Frontal cortex (tissue), 4 donors: Measurements from ENCODE around the gene CDC16. TPM values are rescaled to one million over a fixed set of nuclear protein-coding genes. Genes with fewer than 3 reads are reported as not detected.
A peak's percentile ranks its signal among the peaks of the same experiment; 100 is the strongest.
"Not testable (repeated sequence)": the region's sequence is repeated elsewhere in the genome, so short reads cannot be mapped to it uniquely, and the experiment has no call there.

Source experiments
- DNase-seq, 2 donors: peaks; one replicate each; pipeline ENCODE4 v3.0.0; 2012; ENCODE audit warnings: low spot score in 2 of 2
- FAIRE-seq: peaks from 2 replicates; lab custom pipeline; 2012; peaks lifted over from hg19 to GRCh38; lab: Jason Lieb, UNC
- total RNA-seq: library from RNA; depleted of rRNA; stranded (reverse); fragments of >200 nt; gene quantifications from one replicate; pipeline ENCODE4 v1.2.3, GENCODE V29; 2014
- donor health status: control.
- donor health status: control.
- donor health status: control.

The CDC16 gene
- total RNA-seq, 1 donor from 2014 or later: 40.8 TPM

DNA sequence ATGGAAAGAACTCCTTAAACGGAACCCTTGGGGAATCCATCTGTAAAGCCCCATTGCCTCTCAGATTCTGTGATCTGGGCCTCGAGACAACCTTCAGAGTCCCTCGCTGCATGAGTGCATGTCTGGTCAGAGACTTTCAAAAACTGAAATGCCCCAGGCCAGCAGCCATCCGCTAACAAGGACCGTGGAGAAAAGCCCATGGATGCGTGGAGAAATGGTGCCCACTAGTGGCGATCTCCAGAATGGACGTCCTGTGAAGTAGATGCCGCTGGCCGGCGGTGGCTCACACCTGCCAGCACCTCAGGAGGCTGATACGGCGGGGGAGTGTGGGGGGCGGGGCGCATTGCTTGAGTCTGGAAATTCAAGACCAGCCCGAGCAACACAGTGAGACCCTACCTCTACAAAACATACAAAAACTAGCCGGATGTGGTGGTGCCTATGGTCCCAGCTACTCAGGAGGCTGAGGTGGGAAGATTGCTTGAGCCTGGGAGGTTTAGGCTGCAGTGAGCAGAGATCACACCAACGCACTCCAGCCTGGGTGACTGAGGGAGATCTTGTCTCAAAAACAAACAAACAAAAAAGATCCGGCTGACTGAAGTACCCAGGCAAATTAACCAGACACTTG lies 7.9 kb upstream of the CDC16 start:
- FAIRE-seq (no peak), DNase-seq (peak; percentile 79 to 85)

DNA sequence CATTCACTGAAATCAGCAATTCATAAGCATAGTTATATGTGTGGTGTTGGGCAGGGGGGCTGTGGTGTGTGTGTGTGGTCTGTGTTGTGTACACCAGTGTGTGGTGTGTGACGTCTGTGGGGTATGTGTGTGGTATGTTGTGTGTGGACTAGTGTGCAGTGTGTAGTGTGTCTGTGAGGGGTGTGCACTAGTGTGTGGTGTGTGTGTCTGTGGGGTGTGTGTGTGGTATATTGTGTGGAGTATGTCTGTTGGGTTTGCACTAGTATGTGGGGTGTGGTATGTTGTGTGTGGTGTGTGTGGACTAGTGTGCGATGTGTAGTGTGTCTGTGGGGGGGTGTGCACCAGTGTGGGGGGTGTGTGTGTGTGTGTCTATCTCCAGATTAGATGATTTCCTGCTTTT lies 7.2 kb upstream of the CDC16 start:
- DNase-seq (no peak), FAIRE-seq (no peak)

DNA sequence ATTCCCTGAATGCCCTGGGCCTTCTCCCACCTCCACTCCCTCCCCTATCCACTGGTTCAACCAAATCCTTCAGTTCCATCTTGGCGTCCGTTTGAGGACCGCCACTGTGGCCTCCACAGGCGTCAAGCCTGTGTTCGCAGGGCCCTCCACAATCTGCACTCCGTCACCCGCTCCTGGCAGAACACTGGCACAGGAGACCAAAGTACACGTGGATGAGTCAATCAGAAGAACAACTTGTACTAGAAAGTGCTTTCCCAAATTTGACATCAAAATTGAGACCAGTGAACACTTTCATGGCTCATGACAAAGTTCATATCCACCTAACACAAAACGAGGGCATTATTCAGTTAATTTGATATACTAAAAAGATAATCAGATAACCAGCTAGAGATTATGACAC lies 6.5 kb upstream of the CDC16 start:
- FAIRE-seq (no peak), DNase-seq (no peak)

DNA sequence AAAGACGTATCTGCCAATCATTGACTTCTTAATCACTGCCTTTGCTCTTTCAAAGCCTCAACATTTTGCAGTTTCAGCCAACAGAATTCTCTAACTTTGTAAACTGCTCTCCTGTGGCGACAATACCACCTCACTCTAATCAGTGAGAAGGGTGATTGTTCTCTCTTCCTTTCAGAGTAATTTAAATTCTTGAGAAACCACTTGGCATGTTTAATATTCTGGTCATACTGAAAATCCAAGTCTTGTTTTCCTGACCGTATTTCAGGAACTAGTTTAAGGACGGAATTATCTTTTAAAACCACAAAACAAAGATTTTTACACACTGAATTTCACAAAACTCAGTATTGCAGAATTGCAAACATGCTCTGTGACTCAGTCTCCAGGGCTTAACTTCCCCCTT lies 5.2 kb upstream of the CDC16 start:
- DNase-seq: no peak
- FAIRE-seq: no peak

DNA sequence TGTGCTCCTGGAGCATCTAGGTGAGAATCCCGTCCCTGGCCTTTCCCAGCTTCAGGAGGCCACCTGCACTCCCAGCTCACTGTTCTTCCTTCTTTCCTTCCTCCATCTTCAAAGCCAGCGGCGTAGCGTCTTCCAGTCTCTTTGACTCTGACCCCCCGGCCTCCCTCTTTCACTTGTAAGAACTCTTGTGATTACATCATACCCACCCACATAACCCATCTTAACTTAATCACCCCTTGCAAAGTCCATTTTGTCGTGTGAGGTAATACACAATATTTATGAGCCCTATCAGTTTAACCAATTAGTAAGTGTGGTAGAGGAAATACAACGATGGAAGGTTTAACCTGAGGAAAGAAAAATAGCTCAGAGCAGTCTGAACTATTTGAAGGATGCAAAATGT lies 4.6 kb upstream of the CDC16 start:
- FAIRE-seq (no peak), DNase-seq (no peak)

DNA sequence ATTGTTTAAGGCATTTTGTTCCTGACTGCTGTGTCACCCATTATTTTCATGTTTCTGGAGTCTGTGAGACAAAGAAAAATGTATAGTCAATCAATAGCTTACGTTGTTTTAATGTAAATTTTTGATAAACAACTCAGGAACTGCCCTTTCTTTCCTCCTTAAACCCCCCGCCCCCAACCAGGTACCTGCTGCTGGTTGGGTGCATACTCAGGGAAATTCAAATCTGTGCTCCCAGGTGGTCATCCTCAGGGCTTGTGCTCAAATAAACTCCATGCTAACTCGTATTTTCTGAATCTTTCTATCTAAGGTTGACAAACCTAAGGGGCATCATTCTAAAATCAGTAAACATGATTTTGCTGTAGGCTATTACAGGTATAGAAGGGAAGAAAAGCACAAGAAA lies 4.1 kb upstream of the CDC16 start:
- DNase-seq (no peak), FAIRE-seq (no peak)

DNA sequence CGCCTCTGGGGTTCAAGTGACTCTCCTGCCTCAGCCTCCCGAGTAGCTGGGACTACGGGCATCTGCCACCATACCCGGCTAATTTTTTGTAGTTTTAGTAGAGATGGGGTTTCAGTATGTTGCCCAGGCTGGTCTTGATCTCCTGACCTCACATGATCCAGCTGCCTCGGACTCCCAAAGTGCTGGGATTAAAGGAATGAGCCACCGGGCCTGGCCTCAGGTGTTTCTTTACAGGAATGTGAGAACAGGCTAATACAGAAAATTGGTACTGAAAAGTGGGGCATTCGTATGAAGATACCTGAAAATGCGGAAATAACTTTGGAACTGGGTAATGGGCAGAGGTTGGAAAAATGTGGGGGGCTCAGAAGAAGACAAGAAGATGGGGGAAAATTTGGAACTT lies 2.8 kb upstream of the CDC16 start:
- FAIRE-seq: no peak
- DNase-seq: no peak

DNA sequence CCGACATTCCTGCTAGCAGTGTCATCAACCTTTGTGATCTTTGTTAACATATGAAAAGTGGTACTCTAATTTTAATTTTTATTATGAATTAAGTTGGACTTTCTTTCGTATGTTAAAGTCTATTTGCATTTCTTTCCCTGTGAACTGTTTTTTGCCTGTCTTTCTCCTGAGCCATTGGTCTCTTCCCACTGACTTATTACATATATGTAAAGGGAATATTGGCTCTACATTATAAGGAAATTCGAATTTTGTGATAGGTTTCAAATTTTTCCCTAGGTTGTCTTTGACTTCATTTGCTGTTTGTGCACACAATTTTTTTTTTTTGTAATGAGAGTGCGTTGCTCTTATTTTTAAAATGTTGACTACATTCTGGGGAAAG lies 442 bp upstream of the CDC16 start:
- no peak for FAIRE-seq
- no peak for DNase-seq

DNA sequence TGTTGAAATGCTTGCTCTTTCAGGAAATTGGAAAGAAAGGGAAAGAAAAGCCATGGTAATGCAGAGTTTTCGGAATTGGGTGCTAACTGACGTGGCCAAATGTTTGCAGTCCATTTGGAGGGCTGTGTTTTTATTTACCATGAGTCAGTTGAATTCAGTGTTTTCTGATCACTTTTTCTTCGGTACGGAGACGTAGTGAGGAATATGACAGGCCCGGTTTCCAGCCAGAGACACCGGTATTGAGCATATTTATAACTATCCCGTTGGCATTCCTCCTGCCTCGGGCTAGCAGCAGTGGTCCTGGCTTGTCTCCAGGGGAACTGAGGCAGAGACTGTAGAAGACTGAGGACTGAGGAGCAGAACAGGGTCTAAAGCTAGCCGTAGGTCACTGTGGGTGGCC lies 1.0 kb downstream of the CDC16 start:
- DNase-seq: no peak

DNA sequence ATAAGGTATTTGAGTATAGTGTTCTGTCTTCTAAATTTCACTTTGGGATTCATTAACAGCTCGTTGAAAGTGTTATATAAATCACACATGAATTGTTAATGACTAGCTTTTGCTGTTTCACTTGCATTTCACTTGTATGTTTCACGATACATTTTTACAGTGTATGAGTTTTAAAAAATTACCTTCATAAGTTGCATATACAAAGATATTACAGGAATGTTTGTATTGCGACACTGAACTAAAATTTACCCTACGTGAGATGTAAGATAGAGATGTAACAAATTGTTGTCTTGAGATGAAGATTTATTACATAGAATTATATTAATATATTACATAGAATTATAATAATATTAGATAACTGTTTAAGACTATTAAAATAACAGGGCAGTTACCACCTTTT lies 1.5 kb downstream of the CDC16 start:
- FAIRE-seq: no peak
- no peak for DNase-seq

More for the DNA sequence above, 1.0 kb downstream of the CDC16 start:
- no peak for FAIRE-seq

DNA sequence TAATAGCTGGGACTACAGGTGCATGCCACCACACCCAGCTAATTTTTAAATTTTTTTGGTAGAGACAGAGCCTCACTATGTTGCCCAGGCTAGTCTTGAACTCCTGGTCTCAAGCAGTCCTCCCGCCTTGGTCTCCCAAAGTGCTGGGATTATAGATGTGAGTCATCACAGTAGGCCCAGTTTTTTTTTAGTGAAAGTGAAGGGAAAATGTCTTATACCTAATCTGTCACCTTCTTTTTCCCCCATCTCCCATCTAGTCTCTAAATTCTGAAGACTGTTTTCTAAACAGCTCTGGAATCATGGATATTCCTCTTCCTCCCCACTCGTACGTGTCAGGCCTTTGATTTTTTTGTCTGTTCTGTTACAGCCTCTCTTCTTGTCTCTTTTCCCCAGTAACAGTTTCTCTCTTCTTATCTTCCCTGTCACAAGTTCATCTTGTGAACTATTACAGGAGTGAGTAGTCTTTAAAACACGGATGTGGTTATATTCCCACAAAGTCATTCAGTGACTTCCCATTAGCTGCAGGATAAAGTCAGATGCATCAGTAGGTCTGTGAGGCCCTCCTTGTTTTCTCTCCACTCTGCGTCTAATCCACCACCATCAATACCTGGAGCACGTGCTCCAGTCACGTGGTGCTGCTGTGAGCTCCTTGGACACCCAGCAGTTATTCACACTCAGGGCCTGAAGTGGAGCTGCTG lies 2.9 kb downstream of the CDC16 start:
- DNase-seq: no peak
- FAIRE-seq: no peak

DNA sequence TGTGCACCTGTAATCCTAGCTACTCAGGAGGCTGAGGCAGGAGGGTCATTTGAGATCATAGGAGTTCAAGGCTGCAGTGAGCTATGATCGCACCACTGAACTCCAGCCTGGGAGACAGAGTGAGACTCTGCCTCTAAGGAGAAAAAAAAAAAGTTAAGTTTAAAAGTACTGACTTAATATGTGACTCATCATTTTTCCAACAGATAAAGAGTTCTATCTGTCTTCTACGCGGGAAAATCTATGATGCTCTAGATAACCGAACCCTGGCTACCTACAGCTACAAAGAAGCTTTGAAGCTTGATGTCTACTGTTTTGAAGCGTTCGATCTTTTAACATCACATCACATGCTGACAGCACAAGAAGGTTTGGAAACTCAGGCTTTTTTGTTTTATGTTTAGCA lies 7.2 kb downstream of the CDC16 start:
- FAIRE-seq (no peak), DNase-seq (no peak)

DNA sequence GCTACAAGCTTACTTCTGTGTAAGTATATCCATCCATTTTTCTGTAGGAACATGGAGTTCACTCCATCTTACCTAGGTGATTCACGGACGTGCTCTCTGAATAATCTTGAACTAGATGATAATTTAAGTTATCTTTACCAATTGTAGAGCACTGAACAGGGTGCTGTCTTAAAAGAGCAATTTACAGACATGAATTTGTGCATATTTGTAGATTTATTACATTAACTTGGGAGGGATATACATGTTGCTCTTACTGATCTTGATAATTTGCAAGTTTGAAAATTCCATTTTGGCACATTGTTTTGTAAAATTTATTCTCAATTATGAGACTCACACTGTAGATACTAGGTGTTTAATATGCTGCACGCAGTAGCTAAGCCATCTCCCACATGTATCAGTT lies 9.3 kb downstream of the CDC16 start:
- FAIRE-seq (no peak), DNase-seq (no peak)

DNA sequence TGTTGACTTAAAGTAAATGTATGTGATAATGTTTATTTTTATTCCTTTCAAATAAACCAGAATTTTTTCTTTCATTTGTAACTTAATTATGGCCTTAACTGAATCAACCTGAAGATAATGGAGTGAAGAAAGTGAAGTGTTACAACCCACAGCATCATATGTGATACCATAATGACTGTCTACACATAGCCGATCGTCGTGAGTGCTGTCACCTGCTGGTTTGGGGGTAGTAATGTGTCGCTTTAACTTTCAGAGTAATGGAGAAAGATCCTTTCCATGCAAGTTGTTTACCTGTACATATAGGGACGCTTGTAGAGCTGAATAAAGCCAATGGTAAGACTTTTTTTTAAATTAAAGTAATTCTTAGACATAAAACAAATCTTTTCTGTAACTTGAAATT lies 9.9 kb downstream of the CDC16 start:
- DNase-seq (no peak), FAIRE-seq (no peak)

DNA sequence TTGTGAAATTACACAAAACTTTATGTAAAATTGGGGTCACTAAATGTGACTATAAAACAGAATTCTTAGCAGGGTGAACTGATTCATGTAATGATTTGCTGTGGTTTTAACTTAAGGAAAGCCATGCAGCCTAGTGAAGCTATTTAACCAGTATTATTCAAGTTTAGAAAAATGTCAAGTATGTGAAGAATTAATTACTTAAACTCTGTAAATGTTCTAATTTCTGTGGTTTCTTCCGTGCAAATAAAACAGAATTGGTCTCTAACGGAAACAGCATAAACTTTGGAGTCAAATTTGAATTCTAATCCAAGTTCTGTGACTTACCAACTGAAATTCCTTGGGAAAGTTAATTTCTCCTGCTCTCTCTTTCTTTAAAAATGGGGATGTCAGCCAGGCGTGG lies 13.3 kb downstream of the CDC16 start:
- no peak for FAIRE-seq

DNA sequence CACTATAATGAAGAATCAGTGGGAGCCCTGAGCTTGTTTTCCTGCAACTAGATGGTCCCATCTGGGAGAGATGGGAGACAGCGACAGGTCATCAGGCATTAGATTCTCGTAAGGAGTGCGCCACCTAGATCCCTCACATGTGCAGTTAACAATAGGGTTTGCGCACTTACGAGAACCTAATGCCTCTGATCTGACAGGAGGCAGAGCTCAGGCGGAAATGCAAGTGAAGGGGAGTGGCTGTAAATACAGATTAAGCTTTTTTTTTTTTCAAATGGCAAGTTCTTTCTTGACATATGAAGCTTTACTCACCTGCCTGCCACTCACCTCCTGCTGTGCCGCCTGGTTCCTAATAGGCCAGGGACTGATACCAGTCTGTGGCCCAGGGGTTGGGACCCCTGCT lies 14.4 kb downstream of the CDC16 start:
- FAIRE-seq (no peak), DNase-seq (no peak)

More for the DNA sequence above, 13.3 kb downstream of the CDC16 start:
- no peak for DNase-seq

DNA sequence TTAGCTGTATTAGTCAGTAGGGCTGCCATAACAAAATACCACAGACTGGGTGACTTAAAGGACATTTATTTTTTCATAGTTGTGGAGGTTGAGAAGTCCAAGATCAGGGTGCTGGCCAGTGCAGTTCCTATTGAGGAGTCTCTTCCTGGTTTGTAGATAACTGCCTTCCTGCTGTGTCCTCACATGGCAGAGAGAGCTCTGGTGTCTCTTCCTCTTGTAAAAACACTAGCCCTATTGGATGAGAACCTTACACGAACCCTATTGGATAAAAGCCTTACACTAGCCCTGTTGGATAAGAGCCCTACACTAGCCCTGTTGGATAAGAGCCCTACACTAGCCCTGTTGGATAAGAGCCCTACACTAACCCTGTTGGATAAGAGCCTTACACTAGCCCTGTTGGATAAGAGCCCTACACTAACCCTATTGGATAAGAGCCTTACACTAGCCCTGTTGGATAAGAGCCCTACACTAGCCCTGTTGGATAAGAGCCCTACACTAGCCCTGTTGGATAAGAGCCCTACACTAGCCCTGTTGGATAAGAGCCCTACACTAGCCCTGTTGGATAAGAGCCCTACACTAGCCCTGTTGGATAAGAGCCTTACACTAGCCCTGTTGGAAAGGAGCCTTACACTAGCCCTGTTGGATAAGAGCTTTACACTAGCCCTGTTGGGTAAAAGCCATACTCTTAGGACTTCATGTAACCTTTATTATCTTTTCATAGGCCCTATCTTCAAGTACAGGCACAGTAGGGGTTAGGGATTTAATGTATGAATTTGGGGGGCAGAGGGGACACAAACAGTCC lies 17.1 kb downstream of the CDC16 start:
- not testable (repeated sequence) for DNase-seq, FAIRE-seq

DNA sequence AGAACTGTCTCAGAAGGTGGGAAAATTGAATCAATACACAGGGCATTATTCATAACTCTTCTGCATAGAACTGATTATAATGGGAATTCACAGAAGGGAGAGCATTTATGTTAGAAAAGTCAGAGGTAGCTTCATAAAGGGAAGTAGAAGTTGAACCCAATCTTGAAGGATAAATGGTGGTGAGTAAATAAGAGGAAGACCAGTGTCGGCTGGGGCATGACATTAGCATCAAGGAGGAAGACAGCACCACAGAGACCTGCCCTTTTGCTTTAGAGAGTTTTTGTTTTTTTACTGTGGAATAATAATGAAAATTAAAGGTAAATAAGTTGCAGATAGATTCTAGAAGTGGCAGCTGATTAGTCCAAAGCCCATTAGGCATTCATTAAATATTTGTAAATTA lies 21.9 kb downstream of the CDC16 start:
- FAIRE-seq: no peak

DNA sequence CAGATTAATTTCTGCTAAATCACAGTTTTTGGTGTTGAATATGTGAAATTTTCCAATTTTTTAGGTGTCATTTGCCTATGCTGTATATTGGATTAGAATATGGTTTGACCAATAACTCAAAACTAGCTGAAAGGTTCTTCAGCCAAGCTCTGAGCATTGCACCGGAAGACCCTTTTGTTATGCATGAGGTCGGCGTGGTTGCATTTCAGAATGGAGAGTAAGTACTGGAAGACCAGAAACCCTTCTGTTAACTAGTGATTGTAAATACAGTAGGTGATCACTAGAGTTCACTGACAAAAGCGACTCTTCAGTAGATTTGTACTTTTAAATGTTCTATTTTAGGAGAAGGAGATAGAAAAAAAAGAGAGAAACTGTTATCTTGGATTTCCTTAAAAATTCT lies 22.3 kb downstream of the CDC16 start:
- DNase-seq (no peak), FAIRE-seq (no peak)

More for the DNA sequence above, 21.9 kb downstream of the CDC16 start:
- no peak for DNase-seq

DNA sequence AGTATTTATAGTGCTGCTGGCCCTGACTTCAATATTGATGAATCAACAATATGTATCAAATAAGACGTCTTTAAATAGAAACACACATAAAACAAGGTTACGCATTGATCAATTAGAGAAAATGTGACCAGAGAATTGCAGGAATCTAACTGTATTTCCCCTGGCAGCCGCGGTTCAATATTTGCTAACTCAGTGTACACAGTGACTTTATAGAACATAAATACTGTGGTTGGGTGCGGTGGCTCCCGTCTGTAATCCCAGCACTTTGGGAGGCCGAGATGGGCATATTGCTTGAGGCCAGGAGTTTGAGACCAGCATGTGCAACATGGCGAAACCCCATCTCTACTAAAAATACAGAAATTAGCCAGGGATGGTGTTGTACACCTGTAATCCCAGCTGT lies 23.9 kb downstream of the CDC16 start:
- no peak for DNase-seq
- FAIRE-seq: no peak

DNA sequence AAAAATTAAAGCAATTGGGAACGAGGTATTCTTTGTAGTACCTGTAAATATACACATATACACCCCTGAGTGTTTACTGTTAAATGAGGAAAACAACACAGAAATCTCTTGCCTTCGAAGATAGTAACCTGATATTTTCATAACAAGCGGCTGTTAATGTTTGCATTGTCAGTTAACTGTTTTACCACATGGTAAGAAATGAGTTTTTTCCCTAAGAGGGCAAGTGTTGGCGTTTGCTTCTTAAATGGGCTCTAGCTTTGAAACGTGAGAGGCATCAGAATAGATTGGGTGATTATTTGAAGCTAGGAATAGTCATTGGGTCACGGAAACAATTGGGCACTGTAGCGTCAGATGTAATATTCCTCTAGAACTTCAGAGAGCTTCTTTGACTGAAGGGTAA lies 24.7 kb downstream of the CDC16 start:
- DNase-seq (no peak), FAIRE-seq (no peak)
